Measurements from ENCODE around the gene TRMT112.

DNA sequence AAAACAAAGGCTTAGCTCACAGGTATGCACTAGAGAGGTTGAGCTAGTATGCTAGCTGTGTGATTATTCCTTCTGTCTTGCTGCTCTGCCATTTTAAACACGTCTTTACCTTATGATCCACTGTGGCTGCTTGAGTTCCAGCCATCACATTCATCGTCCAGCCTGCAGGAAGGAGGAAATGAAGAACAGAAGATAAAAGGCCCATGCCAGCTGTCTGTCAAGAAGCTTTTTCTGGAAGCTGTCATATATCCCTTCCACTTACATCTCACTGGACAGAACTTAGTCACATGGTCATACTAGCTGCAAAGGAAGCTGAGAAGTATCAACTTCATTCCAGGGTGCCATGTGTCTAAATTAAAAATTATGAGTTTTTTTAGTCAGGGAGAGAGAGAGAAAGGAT is 10.0 kb upstream of the TRMT112 start:
- no peak for TF ChIP-seq EZH2 (IDR thresholded peaks at IDR 0.05; ENCODE audit: borderline replicate concordance, insufficient read depth, low read length, poor library complexity, severe bottlenecking)
- TF ChIP-seq SMC3 (conservative IDR thresholded peaks at IDR 0.05; ENCODE audit: poor library complexity), result no peak
- TF ChIP-seq, protein P1, sequence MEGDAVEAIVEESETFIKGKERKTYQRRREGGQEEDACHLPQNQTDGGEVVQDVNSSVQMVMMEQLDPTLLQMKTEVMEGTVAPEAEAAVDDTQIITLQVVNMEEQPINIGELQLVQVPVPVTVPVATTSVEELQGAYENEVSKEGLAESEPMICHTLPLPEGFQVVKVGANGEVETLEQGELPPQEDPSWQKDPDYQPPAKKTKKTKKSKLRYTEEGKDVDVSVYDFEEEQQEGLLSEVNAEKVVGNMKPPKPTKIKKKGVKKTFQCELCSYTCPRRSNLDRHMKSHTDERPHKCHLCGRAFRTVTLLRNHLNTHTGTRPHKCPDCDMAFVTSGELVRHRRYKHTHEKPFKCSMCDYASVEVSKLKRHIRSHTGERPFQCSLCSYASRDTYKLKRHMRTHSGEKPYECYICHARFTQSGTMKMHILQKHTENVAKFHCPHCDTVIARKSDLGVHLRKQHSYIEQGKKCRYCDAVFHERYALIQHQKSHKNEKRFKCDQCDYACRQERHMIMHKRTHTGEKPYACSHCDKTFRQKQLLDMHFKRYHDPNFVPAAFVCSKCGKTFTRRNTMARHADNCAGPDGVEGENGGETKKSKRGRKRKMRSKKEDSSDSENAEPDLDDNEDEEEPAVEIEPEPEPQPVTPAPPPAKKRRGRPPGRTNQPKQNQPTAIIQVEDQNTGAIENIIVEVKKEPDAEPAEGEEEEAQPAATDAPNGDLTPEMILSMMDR (IDR thresholded peaks at IDR 0.05; ENCODE audit: poor library complexity, severe bottlenecking), result no peak
- TF ChIP-seq POLR2AphosphoS5 (IDR thresholded peaks at IDR 0.05), result no peak
